HepG2 (cell line): ENCODE results near the gene TMEM185B. TPM values are rescaled to one million over a fixed set of nuclear protein-coding genes. Genes with fewer than 3 reads are reported as not detected.

Source experiments
- AGO1 ChIP-seq: fragments of 200-400 bp; formaldehyde crosslinking; IDR thresholded peaks from 2 replicates; pipeline ENCODE4 v1.6.1; 2017; ENCODE audit warnings: mild to moderate bottlenecking, low read depth, low read length, moderate library complexity; ENCODE audit not compliant: poor library complexity, severe bottlenecking
- ARHGAP35 ChIP-seq: sonication (generic); formaldehyde crosslinking; IDR thresholded peaks from 2 replicates; pipeline ENCODE4 v1.9.0; 2022; ENCODE audit warnings: mild to moderate bottlenecking, inconsistent platforms, moderate library complexity, missing genetic modification reagents, borderline replicate concordance
- ARNT ChIP-seq: fragments of 450-650 bp; IDR thresholded peaks from 2 replicates; pipeline ENCODE4 v1.6.1; 2017
- ARNT2 ChIP-seq: sonication (generic); formaldehyde crosslinking; IDR thresholded peaks from 2 replicates; pipeline ENCODE4 v1.8.0; 2022; ENCODE audit warnings: mild to moderate bottlenecking, low read depth, missing genetic modification reagents, moderate library complexity
- ELF4 ChIP-seq: sonication (generic); formaldehyde crosslinking; IDR thresholded peaks from 2 replicates; pipeline ENCODE4 v1.5.0; 2020; ENCODE audit warnings: missing genetic modification reagents, mild to moderate bottlenecking, moderate library complexity, borderline replicate concordance
- GLMP ChIP-seq: sonication (generic); formaldehyde crosslinking; IDR thresholded peaks from 2 replicates; pipeline ENCODE4 v1.9.0; 2021; ENCODE audit warnings: missing genetic modification reagents, mild to moderate bottlenecking, borderline replicate concordance
- HMGA1 ChIP-seq: sonication (generic); formaldehyde crosslinking; conservative IDR thresholded peaks from 2 replicates; pipeline ENCODE4 v1.4.0; 2020; ENCODE audit warnings: missing genetic modification reagents
- HOXA9 ChIP-seq: sonication (generic); formaldehyde crosslinking; IDR thresholded peaks from 2 replicates; pipeline ENCODE4 v1.8.1; 2022; ENCODE audit warnings: missing genetic modification reagents, mild to moderate bottlenecking, moderate library complexity, borderline replicate concordance
- IRX3 ChIP-seq: sonication (generic); formaldehyde crosslinking; IDR thresholded peaks from 2 replicates; pipeline ENCODE4 v1.8.1; 2023; ENCODE audit warnings: mild to moderate bottlenecking, low read depth, missing genetic modification reagents, borderline replicate concordance
- NFE2L2 ChIP-seq: fragments of 150-350 bp; IDR thresholded peaks from 2 replicates; pipeline ENCODE4 v1.6.1; 2014; ENCODE audit warnings: low read length
- TCF12 ChIP-seq, 2 experiments: fragments of 450-650 bp in 1 of 2; sonication (generic) in 1 of 2; formaldehyde crosslinking in 1 of 2; IDR thresholded peaks; 2 replicates each; pipeline versions ENCODE4 v1.6.1 to v1.8.0; 2017 to 2022; ENCODE audit warnings: antibody characterized with exemption in 1 of 2, mild to moderate bottlenecking in 1 of 2, missing genetic modification reagents in 1 of 2, moderate library complexity in 1 of 2
- THAP8 ChIP-seq: sonication (generic); formaldehyde crosslinking; IDR thresholded peaks from 2 replicates; pipeline ENCODE4 v1.5.1; 2020; ENCODE audit warnings: missing genetic modification reagents, mild to moderate bottlenecking, borderline replicate concordance
- ZNF30 ChIP-seq: sonication (generic); formaldehyde crosslinking; IDR thresholded peaks from 2 replicates; pipeline ENCODE4 v1.5.0; 2020; ENCODE audit warnings: mild to moderate bottlenecking, missing genetic modification reagents
- ZNF362 ChIP-seq: sonication (generic); formaldehyde crosslinking; IDR thresholded peaks from 2 replicates; pipeline ENCODE4 v1.4.0; 2020; ENCODE audit warnings: missing genetic modification reagents, mild to moderate bottlenecking, borderline replicate concordance
- ZNF414 ChIP-seq: sonication (generic); formaldehyde crosslinking; IDR thresholded peaks from 2 replicates; pipeline ENCODE4 v1.5.0; 2020; ENCODE audit warnings: missing genetic modification reagents
- ZNF576 ChIP-seq: sonication (generic); formaldehyde crosslinking; IDR thresholded peaks from 2 replicates; pipeline ENCODE4 v1.4.0; 2020; ENCODE audit warnings: mild to moderate bottlenecking, missing genetic modification reagents
- ZNF660 ChIP-seq: sonication (generic); formaldehyde crosslinking; IDR thresholded peaks from 2 replicates; pipeline ENCODE4 v1.5.1; 2020; ENCODE audit warnings: mild to moderate bottlenecking, low read depth, missing genetic modification reagents, borderline replicate concordance
- ZNF800 ChIP-seq: sonication (generic); formaldehyde crosslinking; IDR thresholded peaks from 2 replicates; pipeline ENCODE4 v1.4.0; 2020; ENCODE audit warnings: missing genetic modification reagents
- ZNF850 ChIP-seq: sonication (generic); formaldehyde crosslinking; conservative IDR thresholded peaks from 2 replicates; pipeline ENCODE4 v1.9.0; 2021; ENCODE audit warnings: mild to moderate bottlenecking, missing genetic modification reagents
- polyA plus RNA-seq, 8 experiments: library from polyadenylated mRNA; depleted of rRNA in 3 of 8; stranded (reverse) in 7 of 8; unstranded in 1 of 8; fragments of >200 nt; fragmentation: Illumina TruSeq in 4 of 8; extraction: Trizol in 4 of 8; gene quantifications; 2 replicates each; pipeline versions ENCODE4 v1.2.1 to v1.2.3, GENCODE V29; 2011 to 2016; ENCODE audit warnings: low read depth in 4 of 8, missing spikeins in 1 of 8, mixed read lengths in 1 of 8; ENCODE audit not compliant: insufficient read depth in 1 of 8
- total RNA-seq, 5 experiments: library from RNA; depleted of rRNA; stranded (reverse); fragments of >200 nt; fragmentation: Illumina TruSeq; extraction: Trizol; gene quantifications; 2 replicates each; pipeline ENCODE4 v1.2.3, GENCODE V29; 2016; ENCODE audit warnings: low read depth in 1 of 5

The TMEM185B gene
- total and polyA plus RNA-seq, 2 of the 13 experiments (the other 11 are each of a cell fraction or from before 2014, with no cell fraction given) = 5.6 to 7.0 TPM

GRCh38 chr2:120223034-120223912, at the start of gene TMEM185B (continued):
- no peak for TF ChIP-seq ZNF660 (CRISPR knock-in tag)
- no peak for TF ChIP-seq HOXA9 (CRISPR knock-in tag)
- no peak for TF ChIP-seq ZNF362 (CRISPR knock-in tag)
- no peak for TF ChIP-seq ARHGAP35 (CRISPR knock-in tag)
- TF ChIP-seq NFE2L2 = no peak
- TF ChIP-seq ARNT2 = peak; percentile 79; the same call in 1 of the 2 replicates
- no peak for TF ChIP-seq ARNT
- TF ChIP-seq GLMP (CRISPR knock-in tag) = no peak
- no peak for TF ChIP-seq ELF4 (CRISPR knock-in tag)
- peak; percentile 80; the same call in 1 of the 2 replicates for TF ChIP-seq ZNF800 (CRISPR knock-in tag)
- TF ChIP-seq AGO1 = no peak
- no peak for TF ChIP-seq HMGA1 (CRISPR knock-in tag)
- no peak for TF ChIP-seq IRX3
- no peak for TF ChIP-seq ZNF576 (CRISPR knock-in tag)
- no peak for TF ChIP-seq ZNF30 (CRISPR knock-in tag)
- no peak for TF ChIP-seq ZNF850 (CRISPR knock-in tag)
- TF ChIP-seq THAP8 (CRISPR knock-in tag) = no peak; the same call in 1 of the 2 replicates
- TF ChIP-seq ZNF414 = no peak
- no peak for TF ChIP-seq TCF12 (IDR thresholded peaks at IDR 0.05)
- TF ChIP-seq TCF12 (CRISPR knock-in tag; IDR thresholded peaks at IDR 0.05) = no peak
